Breast epithelium (tissue), 3 donors: ENCODE measurements around the gene IGF2BP2.

ENCODE experiments used
- POLR2A ChIP-seq: fragments of 450-650 bp; IDR thresholded peaks from one replicate; pipeline ENCODE4 v1.6.1; 2016; ENCODE audit warnings: antibody characterized with exemption, mild to moderate bottlenecking, moderate library complexity
- TF ChIP-seq, protein P1 (sequence below), 3 donors: fragments of 450-650 bp; IDR thresholded peaks; one replicate each; pipeline ENCODE4 v1.5.1; 2016 to 2017; ENCODE audit warnings: antibody characterized with exemption in 3 of 3, mild to moderate bottlenecking in 3 of 3, moderate library complexity in 3 of 3

- TF ChIP-seq, protein P1, sequence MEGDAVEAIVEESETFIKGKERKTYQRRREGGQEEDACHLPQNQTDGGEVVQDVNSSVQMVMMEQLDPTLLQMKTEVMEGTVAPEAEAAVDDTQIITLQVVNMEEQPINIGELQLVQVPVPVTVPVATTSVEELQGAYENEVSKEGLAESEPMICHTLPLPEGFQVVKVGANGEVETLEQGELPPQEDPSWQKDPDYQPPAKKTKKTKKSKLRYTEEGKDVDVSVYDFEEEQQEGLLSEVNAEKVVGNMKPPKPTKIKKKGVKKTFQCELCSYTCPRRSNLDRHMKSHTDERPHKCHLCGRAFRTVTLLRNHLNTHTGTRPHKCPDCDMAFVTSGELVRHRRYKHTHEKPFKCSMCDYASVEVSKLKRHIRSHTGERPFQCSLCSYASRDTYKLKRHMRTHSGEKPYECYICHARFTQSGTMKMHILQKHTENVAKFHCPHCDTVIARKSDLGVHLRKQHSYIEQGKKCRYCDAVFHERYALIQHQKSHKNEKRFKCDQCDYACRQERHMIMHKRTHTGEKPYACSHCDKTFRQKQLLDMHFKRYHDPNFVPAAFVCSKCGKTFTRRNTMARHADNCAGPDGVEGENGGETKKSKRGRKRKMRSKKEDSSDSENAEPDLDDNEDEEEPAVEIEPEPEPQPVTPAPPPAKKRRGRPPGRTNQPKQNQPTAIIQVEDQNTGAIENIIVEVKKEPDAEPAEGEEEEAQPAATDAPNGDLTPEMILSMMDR (IDR thresholded peaks at IDR 0.05), result no peak
- no peak for TF ChIP-seq POLR2A
Measured at GRCh38 chr3:185759512-185759911, 65.3 kb downstream of the IGF2BP2 start.
